HepG2 (cell line): ENCODE data around the gene PRRT1. TPM values are rescaled to one million over a fixed set of nuclear protein-coding genes. Genes with fewer than 3 reads are reported as not detected.

Source experiments
- EEA1 ChIP-seq: sonication (generic); formaldehyde crosslinking; IDR thresholded peaks from 2 replicates; pipeline ENCODE4 v1.5.1; 2020; ENCODE audit warnings: mild to moderate bottlenecking, missing genetic modification reagents, borderline replicate concordance
- GATAD2A ChIP-seq: IDR thresholded peaks from 2 replicates; pipeline ENCODE4 v1.6.1; 2016
- LRRFIP1 ChIP-seq: sonication (generic); formaldehyde crosslinking; conservative IDR thresholded peaks from 2 replicates; pipeline ENCODE4 v1.4.0; 2020; ENCODE audit warnings: missing genetic modification reagents
- MXD1 ChIP-seq: sonication (generic); formaldehyde crosslinking; IDR thresholded peaks from 2 replicates; pipeline ENCODE4 v1.4.0; 2020; ENCODE audit warnings: mild to moderate bottlenecking, missing genetic modification reagents
- STAG1 ChIP-seq: sonication (generic); formaldehyde crosslinking; IDR thresholded peaks from 2 replicates; pipeline ENCODE4 v1.4.0; 2020; ENCODE audit warnings: missing genetic modification reagents
- TEAD2 ChIP-seq: sonication (generic); formaldehyde crosslinking; IDR thresholded peaks from 2 replicates; pipeline ENCODE4 v1.9.0; 2021; ENCODE audit warnings: missing genetic modification reagents
- TOPORS ChIP-seq: sonication (generic); formaldehyde crosslinking; IDR thresholded peaks from 2 replicates; pipeline ENCODE4 v1.8.0; 2023; ENCODE audit warnings: mild to moderate bottlenecking, missing genetic modification reagents
- ZFP37 ChIP-seq: sonication (generic); formaldehyde crosslinking; IDR thresholded peaks from 2 replicates; pipeline ENCODE4 v1.4.0; 2020; ENCODE audit warnings: missing genetic modification reagents, borderline replicate concordance
- ZNF225 ChIP-seq: sonication (generic); formaldehyde crosslinking; IDR thresholded peaks from 2 replicates; pipeline ENCODE4 v1.4.0; 2020; ENCODE audit warnings: mild to moderate bottlenecking, missing genetic modification reagents
- ZNF256 ChIP-seq: sonication (generic); formaldehyde crosslinking; conservative IDR thresholded peaks from 2 replicates; pipeline ENCODE4 v1.4.0; 2020; ENCODE audit warnings: missing genetic modification reagents
- ZNF598 ChIP-seq: sonication (generic); formaldehyde crosslinking; IDR thresholded peaks from 2 replicates; pipeline ENCODE4 v1.5.1; 2020; ENCODE audit warnings: mild to moderate bottlenecking, missing genetic modification reagents, borderline replicate concordance
- ZNF788 ChIP-seq: sonication (generic); formaldehyde crosslinking; IDR thresholded peaks from 2 replicates; pipeline ENCODE4 v1.5.0; 2020; ENCODE audit warnings: mild to moderate bottlenecking, missing genetic modification reagents, borderline replicate concordance
- polyA plus RNA-seq, 8 experiments: library from polyadenylated mRNA; depleted of rRNA in 3 of 8; stranded (reverse) in 7 of 8; unstranded in 1 of 8; fragments of >200 nt; fragmentation: Illumina TruSeq in 4 of 8; extraction: Trizol in 4 of 8; gene quantifications; 2 replicates each; pipeline versions ENCODE4 v1.2.1 to v1.2.3, GENCODE V29; 2011 to 2016; ENCODE audit warnings: low read depth in 4 of 8, missing spikeins in 1 of 8, mixed read lengths in 1 of 8; ENCODE audit not compliant: insufficient read depth in 1 of 8
- total RNA-seq, 5 experiments: library from RNA; depleted of rRNA; stranded (reverse); fragments of >200 nt; fragmentation: Illumina TruSeq; extraction: Trizol; gene quantifications; 2 replicates each; pipeline ENCODE4 v1.2.3, GENCODE V29; 2016; ENCODE audit warnings: low read depth in 1 of 5
- TF ChIP-seq, protein P1 (sequence below): IDR thresholded peaks from 2 replicates; pipeline ENCODE4 v1.6.1; 2016; ENCODE audit warnings: low read depth, missing genetic modification reagents, missing compliant biosample characterization
- TF ChIP-seq, protein P2 (sequence below): sonication (generic); formaldehyde crosslinking; IDR thresholded peaks from 2 replicates; pipeline ENCODE4 v1.5.0; 2020; ENCODE audit warnings: mild to moderate bottlenecking, missing genetic modification reagents

PRRT1 gene
- total and polyA plus RNA-seq, 2 of the 13 experiments (the other 11 are each of a cell fraction or from before 2014, with no cell fraction given), result 0.64 to 1.4 TPM

DNA sequence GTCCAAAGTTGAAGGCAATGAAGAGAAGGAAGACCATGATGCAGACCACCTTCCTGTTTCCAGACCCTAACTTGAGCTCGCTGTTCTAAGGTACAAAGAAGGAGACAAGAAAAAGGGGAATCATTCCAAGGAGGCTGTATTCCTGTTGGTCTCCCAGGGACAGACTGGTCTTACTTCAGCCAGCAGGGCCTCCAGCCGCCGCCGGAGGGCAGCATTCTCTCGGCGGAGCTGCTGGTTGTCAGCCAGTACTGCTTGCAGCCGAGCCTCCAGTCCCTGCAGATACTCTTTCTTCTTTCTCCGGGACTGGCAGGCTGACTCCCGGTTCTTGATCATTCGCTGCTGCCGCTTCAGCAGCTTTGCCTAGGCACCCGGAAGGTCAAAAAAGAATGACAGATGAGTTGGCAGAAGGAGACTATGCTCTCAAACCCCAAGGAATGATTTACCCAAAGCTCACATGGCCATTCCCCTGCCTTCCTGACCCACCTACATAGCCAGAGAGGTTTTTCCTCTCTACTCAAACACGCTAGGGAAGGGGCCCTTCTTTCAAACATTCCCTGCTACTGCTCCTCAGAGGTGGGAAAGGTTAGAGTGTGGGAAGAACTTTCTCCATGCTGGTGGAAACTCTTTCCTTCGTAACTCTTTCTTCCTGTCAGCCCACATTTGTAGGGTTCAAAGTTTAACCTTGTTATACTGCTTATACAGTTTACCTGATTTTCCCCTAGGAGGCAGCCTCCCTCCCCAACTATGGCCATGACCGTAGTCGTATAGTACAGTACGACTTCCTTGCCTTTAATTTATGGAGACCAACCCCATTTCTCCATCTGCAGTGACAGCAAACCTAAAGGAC, 32.7 kb downstream of the PRRT1 start (continued):
- TF ChIP-seq, protein P1, sequence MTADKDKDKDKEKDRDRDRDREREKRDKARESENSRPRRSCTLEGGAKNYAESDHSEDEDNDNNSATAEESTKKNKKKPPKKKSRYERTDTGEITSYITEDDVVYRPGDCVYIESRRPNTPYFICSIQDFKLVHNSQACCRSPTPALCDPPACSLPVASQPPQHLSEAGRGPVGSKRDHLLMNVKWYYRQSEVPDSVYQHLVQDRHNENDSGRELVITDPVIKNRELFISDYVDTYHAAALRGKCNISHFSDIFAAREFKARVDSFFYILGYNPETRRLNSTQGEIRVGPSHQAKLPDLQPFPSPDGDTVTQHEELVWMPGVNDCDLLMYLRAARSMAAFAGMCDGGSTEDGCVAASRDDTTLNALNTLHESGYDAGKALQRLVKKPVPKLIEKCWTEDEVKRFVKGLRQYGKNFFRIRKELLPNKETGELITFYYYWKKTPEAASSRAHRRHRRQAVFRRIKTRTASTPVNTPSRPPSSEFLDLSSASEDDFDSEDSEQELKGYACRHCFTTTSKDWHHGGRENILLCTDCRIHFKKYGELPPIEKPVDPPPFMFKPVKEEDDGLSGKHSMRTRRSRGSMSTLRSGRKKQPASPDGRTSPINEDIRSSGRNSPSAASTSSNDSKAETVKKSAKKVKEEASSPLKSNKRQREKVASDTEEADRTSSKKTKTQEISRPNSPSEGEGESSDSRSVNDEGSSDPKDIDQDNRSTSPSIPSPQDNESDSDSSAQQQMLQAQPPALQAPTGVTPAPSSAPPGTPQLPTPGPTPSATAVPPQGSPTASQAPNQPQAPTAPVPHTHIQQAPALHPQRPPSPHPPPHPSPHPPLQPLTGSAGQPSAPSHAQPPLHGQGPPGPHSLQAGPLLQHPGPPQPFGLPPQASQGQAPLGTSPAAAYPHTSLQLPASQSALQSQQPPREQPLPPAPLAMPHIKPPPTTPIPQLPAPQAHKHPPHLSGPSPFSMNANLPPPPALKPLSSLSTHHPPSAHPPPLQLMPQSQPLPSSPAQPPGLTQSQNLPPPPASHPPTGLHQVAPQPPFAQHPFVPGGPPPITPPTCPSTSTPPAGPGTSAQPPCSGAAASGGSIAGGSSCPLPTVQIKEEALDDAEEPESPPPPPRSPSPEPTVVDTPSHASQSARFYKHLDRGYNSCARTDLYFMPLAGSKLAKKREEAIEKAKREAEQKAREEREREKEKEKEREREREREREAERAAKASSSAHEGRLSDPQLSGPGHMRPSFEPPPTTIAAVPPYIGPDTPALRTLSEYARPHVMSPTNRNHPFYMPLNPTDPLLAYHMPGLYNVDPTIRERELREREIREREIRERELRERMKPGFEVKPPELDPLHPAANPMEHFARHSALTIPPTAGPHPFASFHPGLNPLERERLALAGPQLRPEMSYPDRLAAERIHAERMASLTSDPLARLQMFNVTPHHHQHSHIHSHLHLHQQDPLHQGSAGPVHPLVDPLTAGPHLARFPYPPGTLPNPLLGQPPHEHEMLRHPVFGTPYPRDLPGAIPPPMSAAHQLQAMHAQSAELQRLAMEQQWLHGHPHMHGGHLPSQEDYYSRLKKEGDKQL, result no peak
- TF ChIP-seq ZNF788 (CRISPR knock-in tag) (no peak), EEA1 (CRISPR knock-in tag) (peak; percentile 44; the same call in 1 of the 2 replicates), MXD1 (CRISPR knock-in tag) (peak; percentile 22; the same call in 1 of the 2 replicates), ZNF225 (CRISPR knock-in tag) (peak; percentile 33; the same call in 1 of the 2 replicates), STAG1 (CRISPR knock-in tag) (peak; percentile 94), TEAD2 (CRISPR knock-in tag) (0 out of 2 replicates have a peak, but pooled peaks have one; percentile 51), LRRFIP1 (CRISPR knock-in tag) (no peak), GATAD2A (CRISPR knock-in tag) (peak; percentile 48), TOPORS (CRISPR knock-in tag) (no peak), ZNF256 (CRISPR knock-in tag) (peak; percentile 89; the same call in 1 of the 2 replicates), ZNF598 (CRISPR knock-in tag) (peak; percentile 90), ZFP37 (CRISPR knock-in tag) (peak; percentile 54; the same call in 1 of the 2 replicates)
- TF ChIP-seq, protein P2, sequence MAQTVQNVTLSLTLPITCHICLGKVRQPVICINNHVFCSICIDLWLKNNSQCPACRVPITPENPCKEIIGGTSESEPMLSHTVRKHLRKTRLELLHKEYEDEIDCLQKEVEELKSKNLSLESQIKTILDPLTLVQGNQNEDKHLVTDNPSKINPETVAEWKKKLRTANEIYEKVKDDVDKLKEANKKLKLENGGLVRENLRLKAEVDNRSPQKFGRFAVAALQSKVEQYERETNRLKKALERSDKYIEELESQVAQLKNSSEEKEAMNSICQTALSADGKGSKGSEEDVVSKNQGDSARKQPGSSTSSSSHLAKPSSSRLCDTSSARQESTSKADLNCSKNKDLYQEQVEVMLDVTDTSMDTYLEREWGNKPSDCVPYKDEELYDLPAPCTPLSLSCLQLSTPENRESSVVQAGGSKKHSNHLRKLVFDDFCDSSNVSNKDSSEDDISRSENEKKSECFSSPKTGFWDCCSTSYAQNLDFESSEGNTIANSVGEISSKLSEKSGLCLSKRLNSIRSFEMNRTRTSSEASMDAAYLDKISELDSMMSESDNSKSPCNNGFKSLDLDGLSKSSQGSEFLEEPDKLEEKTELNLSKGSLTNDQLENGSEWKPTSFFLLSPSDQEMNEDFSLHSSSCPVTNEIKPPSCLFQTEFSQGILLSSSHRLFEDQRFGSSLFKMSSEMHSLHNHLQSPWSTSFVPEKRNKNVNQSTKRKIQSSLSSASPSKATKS (CRISPR knock-in tag), result no peak
